ENCODE measurements around the gene SPDEF.

SPDEF gene

GRCh38 chr6:34516391-34517324, 39.5 kb downstream of the SPDEF start:
- in situ Hi-C loops (cut with HindIII; ENCODE audit: low pct_unique_long_range_greater_than_20kb, low sequenced_read_pairs), result no loop called here
- no peak for DNase-seq (ENCODE audit: low read depth in 1 of 2, low spot score in 1 of 2)
- TF ChIP-seq JUND (IDR thresholded peaks at IDR 0.05; ENCODE audit: low read depth), result no peak

- no peak for DNase-seq (ENCODE audit: low read depth in 1 of 2, low spot score in 1 of 2)
- in situ Hi-C loops (cut with HindIII; ENCODE audit: low pct_unique_long_range_greater_than_20kb, low sequenced_read_pairs), result no loop called here
- no peak for TF ChIP-seq JUND (IDR thresholded peaks at IDR 0.05; ENCODE audit: low read depth)
Measured at GRCh38 chr6:34515473-34516387, 40.4 kb downstream of the SPDEF start.

- in situ Hi-C loops (cut with HindIII; ENCODE audit: low pct_unique_long_range_greater_than_20kb, low sequenced_read_pairs), result no loop called here
- DNase-seq (ENCODE audit: low read depth in 1 of 2, low spot score in 1 of 2), result no peak
- TF ChIP-seq JUND (IDR thresholded peaks at IDR 0.05; ENCODE audit: low read depth), result no peak
Measured at GRCh38 chr6:34514593-34515472, 41.3 kb downstream of the SPDEF start.

GRCh38 chr6:34514112-34514511, 42.0 kb downstream of the SPDEF start:
- no peak for DNase-seq (ENCODE audit: low read depth in 1 of 2, low spot score in 1 of 2)
- TF ChIP-seq JUND (IDR thresholded peaks at IDR 0.05; ENCODE audit: low read depth), result no peak
- in situ Hi-C loops (cut with HindIII; ENCODE audit: low pct_unique_long_range_greater_than_20kb, low sequenced_read_pairs), result no loop called here

- in situ Hi-C loops (cut with HindIII; ENCODE audit: low pct_unique_long_range_greater_than_20kb, low sequenced_read_pairs), result no loop called here
- DNase-seq (ENCODE audit: low read depth in 1 of 2, low spot score in 1 of 2), result no peak
- TF ChIP-seq JUND (IDR thresholded peaks at IDR 0.05; ENCODE audit: low read depth), result no peak
Measured at GRCh38 chr6:34513646-34514045, 42.5 kb downstream of the SPDEF start.

- DNase-seq (ENCODE audit: low read depth in 1 of 2, low spot score in 1 of 2), result no peak
- in situ Hi-C loops (cut with HindIII; ENCODE audit: low pct_unique_long_range_greater_than_20kb, low sequenced_read_pairs), result no loop called here
- no peak for TF ChIP-seq JUND (IDR thresholded peaks at IDR 0.05; ENCODE audit: low read depth)
Measured at GRCh38 chr6:34512738-34513115, 43.4 kb downstream of the SPDEF start.

GRCh38 chr6:34511915-34512737, 44.0 kb downstream of the SPDEF start:
- in situ Hi-C loops (cut with HindIII; ENCODE audit: low pct_unique_long_range_greater_than_20kb, low sequenced_read_pairs), result no loop called here
- no peak for DNase-seq (ENCODE audit: low read depth in 1 of 2, low spot score in 1 of 2)
- TF ChIP-seq JUND (IDR thresholded peaks at IDR 0.05; ENCODE audit: low read depth), result no peak

GRCh38 chr6:34511214-34511914, 44.8 kb downstream of the SPDEF start:
- no peak for TF ChIP-seq JUND (IDR thresholded peaks at IDR 0.05; ENCODE audit: low read depth)

GRCh38 chr6:34510299-34510698, 45.8 kb downstream of the SPDEF start:
- DNase-seq (ENCODE audit: low read depth in 1 of 2, low spot score in 1 of 2), result no peak
- in situ Hi-C loops (cut with HindIII; ENCODE audit: low pct_unique_long_range_greater_than_20kb, low sequenced_read_pairs), result no loop called here

More at GRCh38 chr6:34511214-34511914, 44.8 kb downstream of the SPDEF start:
- no peak for DNase-seq (ENCODE audit: low read depth in 1 of 2, low spot score in 1 of 2)
- in situ Hi-C loops (cut with HindIII; ENCODE audit: low pct_unique_long_range_greater_than_20kb, low sequenced_read_pairs), result no loop called here

GRCh38 chr6:34509782-34510181, 46.3 kb downstream of the SPDEF start:
- no peak for DNase-seq (ENCODE audit: low read depth in 1 of 2, low spot score in 1 of 2)
- no peak for TF ChIP-seq JUND (IDR thresholded peaks at IDR 0.05; ENCODE audit: low read depth)
- in situ Hi-C loops (cut with HindIII; ENCODE audit: low pct_unique_long_range_greater_than_20kb, low sequenced_read_pairs), result no loop called here

More at GRCh38 chr6:34510299-34510698, 45.8 kb downstream of the SPDEF start:
- TF ChIP-seq JUND (IDR thresholded peaks at IDR 0.05; ENCODE audit: low read depth), result no peak

- no peak for TF ChIP-seq JUND (IDR thresholded peaks at IDR 0.05; ENCODE audit: low read depth)
- DNase-seq (ENCODE audit: low read depth in 1 of 2, low spot score in 1 of 2), result no peak
- in situ Hi-C loops (cut with HindIII; ENCODE audit: low pct_unique_long_range_greater_than_20kb, low sequenced_read_pairs), result no loop called here
Measured at GRCh38 chr6:34508425-34508824, 47.7 kb downstream of the SPDEF start.
